Osteocyte (in vitro differentiated cells): ENCODE measurements around the gene MBD6. TPM values are rescaled to one million over a fixed set of nuclear protein-coding genes. Genes with fewer than 3 reads are reported as not detected.

Experiments
- DNase-seq: peaks from one replicate; pipeline ENCODE4 v3.0.0; 2021; ENCODE audit warnings: mixed read lengths; ENCODE audit not compliant: unreplicated experiment; ENCODE audit errors: extremely low spot score
- H3K27ac Mint-ChIP-seq: one replicate; pipeline ENCODE4 v1.8.0; 2021; ENCODE audit warnings: mild to moderate bottlenecking, mixed read lengths; ENCODE audit not compliant: unreplicated experiment
- H3K27me3 Mint-ChIP-seq: one replicate; pipeline ENCODE4 v1.8.0; 2021; ENCODE audit warnings: mixed read lengths; ENCODE audit not compliant: unreplicated experiment
- H3K36me3 Mint-ChIP-seq: one replicate; pipeline ENCODE4 v1.8.0; 2021; ENCODE audit warnings: mixed read lengths; ENCODE audit not compliant: unreplicated experiment
- H3K4me1 Mint-ChIP-seq: one replicate; pipeline ENCODE4 v1.8.0; 2021; ENCODE audit warnings: mixed read lengths; ENCODE audit not compliant: unreplicated experiment
- H3K4me3 Mint-ChIP-seq: one replicate; pipeline ENCODE4 v1.8.0; 2021; ENCODE audit warnings: mild to moderate bottlenecking, moderate library complexity, mixed read lengths; ENCODE audit not compliant: unreplicated experiment
- H3K9me3 Mint-ChIP-seq: one replicate; pipeline ENCODE4 v1.8.0; 2021; ENCODE audit warnings: mixed read lengths; ENCODE audit not compliant: unreplicated experiment
- total RNA-seq: library from RNA; stranded (reverse); gene quantifications from 2 replicates; pipeline ENCODE4 v1.2.1, GENCODE V29; 2021
- TF ChIP-seq, protein P1 (sequence below): fragments of 200-600 bp; sonication (generic); IDR thresholded peaks from 2 replicates; pipeline ENCODE4 v1.5.0; 2021; ENCODE audit warnings: antibody characterized with exemption, mild to moderate bottlenecking, moderate library complexity

The MBD6 gene
- total RNA-seq, 1 donor from 2014 or later: 104 TPM

DNA sequence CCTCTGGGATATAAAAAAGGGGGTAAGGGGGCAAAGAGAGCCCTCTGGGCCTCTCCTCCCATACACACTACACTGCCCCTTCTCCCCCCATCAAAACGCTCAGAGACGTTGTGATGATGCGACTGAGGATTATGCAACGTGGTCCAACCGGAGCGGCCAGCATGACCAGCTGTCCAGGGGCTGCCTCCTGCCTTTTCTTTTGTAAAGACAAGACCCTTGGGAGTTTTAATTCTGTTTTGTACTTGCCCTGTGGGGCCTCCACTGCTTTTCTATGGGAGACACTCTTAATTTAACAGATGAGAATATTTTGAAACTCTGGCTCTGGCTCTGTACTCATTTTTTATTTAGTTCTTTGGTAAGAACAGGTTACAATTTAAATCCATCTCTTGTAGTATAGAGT lies 7.2 kb downstream of the MBD6 start:
- H3K36me3 Mint-ChIP-seq: peaks cover 47% of the 10 kb centered on the region
- peak overlapping the region; percentile 12 for H3K27ac Mint-ChIP-seq
- no peaks in the 10 kb centered on the region for H3K9me3 Mint-ChIP-seq
- peaks cover 7% of the 10 kb centered on the region for H3K4me1 Mint-ChIP-seq
- no peak overlapping the region for H3K4me3 Mint-ChIP-seq
- TF ChIP-seq, protein P1, sequence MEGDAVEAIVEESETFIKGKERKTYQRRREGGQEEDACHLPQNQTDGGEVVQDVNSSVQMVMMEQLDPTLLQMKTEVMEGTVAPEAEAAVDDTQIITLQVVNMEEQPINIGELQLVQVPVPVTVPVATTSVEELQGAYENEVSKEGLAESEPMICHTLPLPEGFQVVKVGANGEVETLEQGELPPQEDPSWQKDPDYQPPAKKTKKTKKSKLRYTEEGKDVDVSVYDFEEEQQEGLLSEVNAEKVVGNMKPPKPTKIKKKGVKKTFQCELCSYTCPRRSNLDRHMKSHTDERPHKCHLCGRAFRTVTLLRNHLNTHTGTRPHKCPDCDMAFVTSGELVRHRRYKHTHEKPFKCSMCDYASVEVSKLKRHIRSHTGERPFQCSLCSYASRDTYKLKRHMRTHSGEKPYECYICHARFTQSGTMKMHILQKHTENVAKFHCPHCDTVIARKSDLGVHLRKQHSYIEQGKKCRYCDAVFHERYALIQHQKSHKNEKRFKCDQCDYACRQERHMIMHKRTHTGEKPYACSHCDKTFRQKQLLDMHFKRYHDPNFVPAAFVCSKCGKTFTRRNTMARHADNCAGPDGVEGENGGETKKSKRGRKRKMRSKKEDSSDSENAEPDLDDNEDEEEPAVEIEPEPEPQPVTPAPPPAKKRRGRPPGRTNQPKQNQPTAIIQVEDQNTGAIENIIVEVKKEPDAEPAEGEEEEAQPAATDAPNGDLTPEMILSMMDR: no peak
- no peak for DNase-seq
- H3K27me3 Mint-ChIP-seq: no peaks in the 10 kb centered on the region

DNA sequence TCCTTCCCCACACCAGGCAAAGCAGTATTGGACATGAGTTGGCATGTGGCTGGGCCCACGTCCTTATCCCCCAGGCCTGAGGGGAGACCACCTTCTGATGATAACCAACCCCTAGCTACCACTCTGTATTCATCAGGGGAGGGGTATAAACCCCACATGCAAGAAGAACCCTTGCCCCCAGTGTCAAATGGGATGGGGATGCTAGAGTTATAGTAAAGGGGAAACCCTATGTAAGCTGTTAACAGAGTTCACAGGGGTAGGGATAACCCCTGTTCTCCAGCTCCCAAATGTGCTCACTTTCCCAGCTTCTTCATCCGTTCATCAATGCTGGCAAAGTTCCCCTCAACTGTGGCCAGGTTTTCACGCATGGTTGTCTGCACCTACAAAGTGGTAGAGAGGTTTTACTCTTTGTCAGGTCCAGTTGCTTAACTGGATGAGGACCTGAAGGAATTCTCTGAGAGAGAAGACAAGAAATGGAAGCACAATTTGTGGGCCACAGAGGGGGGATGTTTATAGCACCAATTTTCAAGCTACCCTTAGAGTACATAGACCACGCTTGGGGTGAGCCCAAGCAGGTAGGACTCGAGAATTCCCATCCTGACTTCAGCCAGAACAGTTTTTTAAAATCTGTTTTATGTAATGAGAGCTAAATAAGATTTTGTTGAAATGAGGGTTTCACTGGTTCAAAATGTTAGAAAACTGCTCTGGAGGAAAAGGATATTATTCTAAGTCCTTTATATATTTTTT lies 7.9 kb downstream of the MBD6 start:
- Mint-ChIP-seq H3K27me3 (no peaks in the 10 kb centered on the region), H3K36me3 (peaks cover 51% of the 10 kb centered on the region), H3K9me3 (no peaks in the 10 kb centered on the region), H3K4me3 (no peak overlapping the region), H3K4me1 (peaks cover 3% of the 10 kb centered on the region), H3K27ac (peak overlapping the region; percentile 12)
- DNase-seq: no peak
- TF ChIP-seq, protein P1: no peak

DNA sequence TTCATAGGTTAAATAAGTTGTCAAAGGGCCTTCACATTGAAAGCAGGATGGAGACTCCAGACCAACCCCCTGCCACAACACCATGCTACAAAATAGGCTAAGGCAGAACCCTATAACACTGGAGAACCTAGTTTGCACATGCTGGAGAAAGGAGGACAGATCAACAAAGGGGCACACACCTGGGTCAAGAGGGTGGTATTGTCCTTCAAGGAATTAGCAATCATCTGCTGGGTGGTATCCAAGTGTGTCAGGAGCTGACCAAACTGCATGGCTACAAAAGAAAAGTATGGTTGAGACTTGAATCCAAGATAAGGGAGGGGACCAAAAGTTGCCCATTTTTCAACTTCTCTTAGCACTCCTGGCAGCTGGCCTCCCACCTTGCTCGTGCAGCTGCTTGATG lies 9.2 kb downstream of the MBD6 start:
- H3K36me3 Mint-ChIP-seq: peaks cover 50% of the 10 kb centered on the region
- H3K4me1 Mint-ChIP-seq: no peaks in the 10 kb centered on the region
- no peak overlapping the region for H3K27ac Mint-ChIP-seq
- H3K27me3 Mint-ChIP-seq: no peaks in the 10 kb centered on the region
- TF ChIP-seq, protein P1: no peak
- no peak overlapping the region for H3K4me3 Mint-ChIP-seq
- DNase-seq: no peak
- H3K9me3 Mint-ChIP-seq: no peaks in the 10 kb centered on the region

DNA sequence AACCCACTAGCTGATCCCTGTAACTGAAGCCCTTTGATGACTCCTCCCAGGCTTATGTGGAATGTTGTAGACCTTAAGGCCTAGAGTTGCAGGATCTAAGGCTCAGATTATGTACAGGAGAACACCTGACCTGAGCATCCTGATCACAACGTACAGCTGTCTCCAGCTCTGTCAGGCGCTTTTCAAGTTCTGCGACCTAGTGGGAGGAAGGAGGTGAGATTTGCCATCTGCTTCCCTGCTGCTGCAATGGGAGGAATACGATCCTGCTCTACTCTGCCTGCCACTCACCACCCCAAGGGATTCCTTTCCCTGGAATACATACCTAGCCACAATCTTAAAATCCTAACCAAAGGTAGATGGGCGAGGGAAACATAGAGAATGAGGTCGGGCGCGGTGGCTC lies 10.5 kb downstream of the MBD6 start:
- no peak for DNase-seq
- no peaks in the 10 kb centered on the region for H3K27me3 Mint-ChIP-seq
- no peak overlapping the region for H3K27ac Mint-ChIP-seq
- TF ChIP-seq, protein P1: no peak
- peaks cover 51% of the 10 kb centered on the region for H3K36me3 Mint-ChIP-seq
- H3K4me1 Mint-ChIP-seq: no peaks in the 10 kb centered on the region
- no peak overlapping the region for H3K4me3 Mint-ChIP-seq
- H3K9me3 Mint-ChIP-seq: no peaks in the 10 kb centered on the region

DNA sequence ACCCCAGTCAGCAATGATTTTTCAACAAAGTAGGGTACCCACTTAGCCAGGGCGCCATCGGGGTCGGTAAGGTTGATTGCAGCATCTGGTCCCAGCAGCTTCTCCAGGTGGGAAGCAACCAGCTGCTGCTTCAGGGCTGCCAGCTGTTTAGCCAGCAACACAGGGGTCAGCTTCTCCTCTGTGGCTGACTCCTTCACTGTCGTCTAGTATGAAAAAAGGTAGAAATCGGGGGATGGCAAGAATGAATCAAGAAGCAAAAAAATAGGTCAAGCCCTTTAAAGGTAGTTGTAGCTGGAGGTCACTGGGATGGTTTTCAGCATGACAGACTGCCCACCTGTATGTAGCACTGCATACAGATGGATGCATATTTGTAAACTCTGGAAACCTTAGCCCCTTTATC lies 11.6 kb downstream of the MBD6 start:
- TF ChIP-seq, protein P1: no peak
- H3K36me3 Mint-ChIP-seq: peaks cover 54% of the 10 kb centered on the region
- H3K9me3 Mint-ChIP-seq: no peaks in the 10 kb centered on the region
- H3K4me1 Mint-ChIP-seq: no peaks in the 10 kb centered on the region
- no peak for DNase-seq
- no peak overlapping the region for H3K4me3 Mint-ChIP-seq
- no peak overlapping the region for H3K27ac Mint-ChIP-seq
- no peaks in the 10 kb centered on the region for H3K27me3 Mint-ChIP-seq
